Effector CD8-positive, alpha-beta T cell (primary cell): ENCODE measurements around the gene PAGR1.
"Not testable (repeated sequence)": the region's sequence is repeated elsewhere in the genome, so short reads cannot be mapped to it uniquely, and the experiment has no call there.

Source experiments
- DNase-seq: peaks from one replicate; lab custom pipeline; 2025; lab: John Stamatoyannopoulos, UW

The PAGR1 gene

GRCh38 chr16:29812754-29813643, 3.0 kb upstream of the PAGR1 start:
- DNase-seq: no peak

GRCh38 chr16:29813644-29814562, 2.0 kb upstream of the PAGR1 start:
- no peak for DNase-seq

- no peak for DNase-seq
These were observed 1.4 kb upstream of the PAGR1 start for GRCh38 chr16:29814592-29814991.

GRCh38 chr16:29815032-29815721, 775 bp upstream of the PAGR1 start:
- peak; percentile 66 for DNase-seq

GRCh38 chr16:29816694-29817441, 916 bp downstream of the PAGR1 start:
- peak; percentile 28 for DNase-seq

GRCh38 chr16:29818082-29818481, 2.1 kb downstream of the PAGR1 start:
- no peak for DNase-seq

- DNase-seq: no peak
These were observed 3.6 kb downstream of the PAGR1 start for GRCh38 chr16:29819506-29819905.

GRCh38 chr16:29820271-29820701, 4.3 kb downstream of the PAGR1 start, which contains the start of gene MVP:
Gene MVP (plus strand): TSS chr16:29820462. CDS start chr16:29830550, 10,088 bp downstream.
- DNase-seq: peak; percentile 18

GRCh38 chr16:29820730-29821642, 5.0 kb downstream of the PAGR1 start:
- no peak for DNase-seq

GRCh38 chr16:29821643-29822115, 5.7 kb downstream of the PAGR1 start:
- DNase-seq: no peak

GRCh38 chr16:29824589-29825144, 8.7 kb downstream of the PAGR1 start:
- DNase-seq: no peak

- DNase-seq: no peak
These were observed 9.4 kb downstream of the PAGR1 start for GRCh38 chr16:29825145-29826044.

GRCh38 chr16:29826342-29826695, 10.4 kb downstream of the PAGR1 start:
- no peak for DNase-seq

GRCh38 chr16:29830774-29831173, 14.8 kb downstream of the PAGR1 start:
- DNase-seq: no peak

- DNase-seq: no peak
These were observed 15.5 kb downstream of the PAGR1 start for GRCh38 chr16:29831490-29831889.

GRCh38 chr16:29833219-29833618, 17.3 kb downstream of the PAGR1 start:
- not testable (repeated sequence) for DNase-seq

- DNase-seq: no peak
These were observed 18.1 kb downstream of the PAGR1 start for GRCh38 chr16:29834079-29834478.

- no peak for DNase-seq
These were observed 20.0 kb downstream of the PAGR1 start for GRCh38 chr16:29835926-29836325.

GRCh38 chr16:29836623-29837022, 20.7 kb downstream of the PAGR1 start:
- no peak for DNase-seq
